ENCODE measurements around the gene GABBR2.

DNA sequence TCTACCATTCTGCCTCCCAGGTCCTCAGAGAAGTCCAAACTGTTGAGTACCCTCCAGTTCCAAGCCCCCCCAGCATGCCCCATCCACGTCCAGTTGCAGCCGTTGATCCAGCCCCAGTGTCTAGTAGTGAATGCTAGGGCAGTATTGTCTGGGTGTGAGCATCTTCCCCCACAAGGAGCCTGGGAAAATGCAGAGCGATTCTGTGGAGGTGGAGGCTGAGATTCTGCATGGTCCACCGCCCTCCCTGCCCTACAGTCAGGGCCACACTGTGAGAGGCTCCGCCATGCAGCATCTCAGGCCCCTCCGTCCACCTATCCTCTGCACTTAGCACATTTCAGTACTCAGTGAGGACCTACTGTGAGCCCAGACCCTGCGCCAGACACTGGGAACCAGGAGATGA is 135.9 kb downstream of the GABBR2 start:
- TF ChIP-seq, protein P1, sequence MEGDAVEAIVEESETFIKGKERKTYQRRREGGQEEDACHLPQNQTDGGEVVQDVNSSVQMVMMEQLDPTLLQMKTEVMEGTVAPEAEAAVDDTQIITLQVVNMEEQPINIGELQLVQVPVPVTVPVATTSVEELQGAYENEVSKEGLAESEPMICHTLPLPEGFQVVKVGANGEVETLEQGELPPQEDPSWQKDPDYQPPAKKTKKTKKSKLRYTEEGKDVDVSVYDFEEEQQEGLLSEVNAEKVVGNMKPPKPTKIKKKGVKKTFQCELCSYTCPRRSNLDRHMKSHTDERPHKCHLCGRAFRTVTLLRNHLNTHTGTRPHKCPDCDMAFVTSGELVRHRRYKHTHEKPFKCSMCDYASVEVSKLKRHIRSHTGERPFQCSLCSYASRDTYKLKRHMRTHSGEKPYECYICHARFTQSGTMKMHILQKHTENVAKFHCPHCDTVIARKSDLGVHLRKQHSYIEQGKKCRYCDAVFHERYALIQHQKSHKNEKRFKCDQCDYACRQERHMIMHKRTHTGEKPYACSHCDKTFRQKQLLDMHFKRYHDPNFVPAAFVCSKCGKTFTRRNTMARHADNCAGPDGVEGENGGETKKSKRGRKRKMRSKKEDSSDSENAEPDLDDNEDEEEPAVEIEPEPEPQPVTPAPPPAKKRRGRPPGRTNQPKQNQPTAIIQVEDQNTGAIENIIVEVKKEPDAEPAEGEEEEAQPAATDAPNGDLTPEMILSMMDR (IDR thresholded peaks at IDR 0.05), result no peak
- no peak for TF ChIP-seq POLR2A (IDR thresholded peaks at IDR 0.05)

All from uterus (tissue), 2 donors.